K562 (cell line): ENCODE data around the gene NABP1. TPM values are rescaled to one million over a fixed set of nuclear protein-coding genes. Genes with fewer than 3 reads are reported as not detected.

Experiments used
- ATAC-seq: fragments of 200-7000 bp; cut with Tn5 transposase; 3 replicates; pipeline ENCODE4 v1.9.1; 2020; ENCODE audit warnings: moderate library complexity
- BruUV-seq: library from RNA; stranded (reverse); fragments of 400-500 nt; replicated peaks from 2 replicates; lab custom pipeline; 2021; lab: Mats Ljungman, UMichigan
- CTCF ChIA-PET: fragments of 300-600 bp; formaldehyde crosslinking; extraction: SDS; loops from one replicate; lab custom pipeline; 2021; ENCODE audit warnings: low intra/inter-chr PET ratio; lab: Yijun Ruan, JAX
- POLR2A ChIA-PET: fragments of 300-600, 350-650 bp; sonication (Branson Sonifier 250); formaldehyde crosslinking; extraction: SDS; loops from one replicate; lab custom pipeline; 2021; ENCODE audit warnings: antibody characterized with exemption, inconsistent platforms; lab: Yijun Ruan, JAX
- DNase-seq, 4 experiments: peaks; one replicate each; pipeline versions ENCODE4 v3.0.0 to v3.0.0-alpha.2; 2011 to 2018; ENCODE audit warnings: low spot score in 3 of 4, mixed read lengths in 3 of 4; ENCODE audit errors: extremely low read depth in 1 of 4
- FAIRE-seq: peaks from 2 replicates; lab custom pipeline; 2011; peaks lifted over from hg19 to GRCh38; lab: Jason Lieb, UNC
- H2AFZ ChIP-seq: 2 replicates; pipeline ENCODE4 v1.6.0; 2011; ENCODE audit warnings: low read depth, low read length, control low read depth, inconsistent platforms
- H3K27ac ChIP-seq: fragments of 200-600 bp; 3 replicates; pipeline ENCODE4 v1.8.0; 2011; ENCODE audit warnings: low read depth, mild to moderate bottlenecking, control low read depth, inconsistent platforms, low read length, moderate library complexity, mixed read lengths; ENCODE audit errors: extremely low read depth
- H3K27me3 ChIP-seq, 2 experiments: fragments of 300-600 bp in 1 of 2; 2 replicates in 1 of 2; 3 replicates in 1 of 2; pipeline versions ENCODE4 v1.6.0 to v1.8.0; 2011; ENCODE audit warnings: inconsistent platforms in 2 of 2, low read length in 2 of 2, mild to moderate bottlenecking in 1 of 2, mixed read lengths in 1 of 2, moderate library complexity in 1 of 2; ENCODE audit not compliant: control insufficient read depth in 2 of 2, insufficient read depth in 2 of 2
- H3K36me3 ChIP-seq: fragments of 300-600 bp; 3 replicates; pipeline ENCODE4 v1.8.0; 2011; ENCODE audit warnings: mild to moderate bottlenecking, low read length, inconsistent platforms; ENCODE audit not compliant: control insufficient read depth, insufficient read depth
- H3K4me1 ChIP-seq, 2 experiments: fragments of 200-600 bp in 1 of 2; replicated peaks in 1 of 2; 2 replicates in 1 of 2; 3 replicates in 1 of 2; pipeline versions ENCODE4 v1.5.1 to v1.8.0; 2011; ENCODE audit warnings: inconsistent platforms in 2 of 2, low read length in 2 of 2, mild to moderate bottlenecking in 1 of 2, mixed read lengths in 1 of 2, moderate library complexity in 1 of 2; ENCODE audit not compliant: control insufficient read depth in 2 of 2, insufficient read depth in 2 of 2
- H3K4me2 ChIP-seq: 2 replicates; pipeline ENCODE4 v1.6.1; 2011; ENCODE audit warnings: low read length, control low read depth, inconsistent platforms, mixed read lengths; ENCODE audit not compliant: insufficient read depth
- H3K4me3 ChIP-seq: fragments of 200-600 bp; sonication (generic), shearing (Covaris generic); 2 replicates; pipeline ENCODE4 v1.5.1; 2016; ENCODE audit warnings: control low read depth, inconsistent platforms
- H3K79me2 ChIP-seq: fragments of 200-600 bp; 3 replicates; pipeline ENCODE4 v1.8.0; 2011; ENCODE audit warnings: low read length, inconsistent platforms; ENCODE audit not compliant: control insufficient read depth, insufficient read depth
- H3K9ac ChIP-seq, 2 experiments: 2 replicates each; pipeline versions ENCODE4 v1.6.0 to v1.6.1; 2011; ENCODE audit warnings: low read depth in 2 of 2, low read length in 2 of 2, control low read depth in 1 of 2, inconsistent platforms in 1 of 2, mild to moderate bottlenecking in 1 of 2, mixed read lengths in 1 of 2; ENCODE audit not compliant: insufficient read depth in 1 of 2
- H3K9me1 ChIP-seq: one replicate; pipeline ENCODE4 v1.6.0; 2011; ENCODE audit warnings: inconsistent platforms, mild to moderate bottlenecking, low read length, moderate library complexity; ENCODE audit not compliant: control insufficient read depth, insufficient read depth
- H3K9me3 ChIP-seq: replicated peaks from 2 replicates; pipeline ENCODE4 v1.5.1; 2011; ENCODE audit warnings: low read depth, low read length, inconsistent platforms; ENCODE audit not compliant: control insufficient read depth, insufficient read depth
- H4K20me1 ChIP-seq: replicated peaks from 2 replicates; pipeline ENCODE4 v1.6.1; 2011; ENCODE audit warnings: low read length, inconsistent platforms, mixed read lengths; ENCODE audit not compliant: control insufficient read depth, insufficient read depth
- ELF4 ChIP-seq: fragments of 450-650 bp; formaldehyde crosslinking; IDR thresholded peaks from 2 replicates; pipeline ENCODE4 v1.4.0; 2022; ENCODE audit warnings: missing genetic modification characterization
- ETV6 ChIP-seq, 3 experiments: fragments of 150-350 bp in 1 of 3; sonication (generic) in 1 of 3; formaldehyde crosslinking in 1 of 3; IDR thresholded peaks; 2 replicates each; pipeline versions ENCODE4 v1.6.1 to v1.8.0; 2014 to 2022; ENCODE audit warnings: borderline replicate concordance in 2 of 3, low read depth in 2 of 3, antibody characterized with exemption in 1 of 3, low read length in 1 of 3, mild to moderate bottlenecking in 1 of 3, missing genetic modification reagents in 1 of 3
- MCM5 ChIP-seq: fragments of 450-650 bp; IDR thresholded peaks from 2 replicates; pipeline ENCODE4 v1.6.1; 2016; ENCODE audit warnings: low read depth
- POLR2B ChIP-seq: fragments of 450-650 bp; IDR thresholded peaks from 2 replicates; pipeline ENCODE4 v1.6.1; 2018; ENCODE audit warnings: low read depth; ENCODE audit not compliant: partially characterized antibody
- RBBP5 ChIP-seq: fragments of 200-600 bp; sonication (generic); IDR thresholded peaks from 2 replicates; pipeline ENCODE4 v1.6.1; 2012; ENCODE audit warnings: borderline replicate concordance, mild to moderate bottlenecking, low read length, control low read depth, inconsistent platforms; ENCODE audit not compliant: insufficient read depth, poor library complexity, severe bottlenecking
- SPI1 ChIP-seq: IDR thresholded peaks from 2 replicates; pipeline ENCODE4 v1.6.1; 2011; ENCODE audit warnings: low read depth, low read length, control low read depth, borderline replicate concordance
- STAT5A ChIP-seq: IDR thresholded peaks from 2 replicates; pipeline ENCODE4 v1.6.1; 2012; ENCODE audit warnings: low read length, inconsistent platforms, borderline replicate concordance
- SUPT5H ChIP-seq: fragments of 450-650 bp; IDR thresholded peaks from 2 replicates; pipeline ENCODE4 v1.6.1; 2016
- TRIM28 ChIP-seq: fragments of 450-650 bp; IDR thresholded peaks from 2 replicates; pipeline ENCODE4 v1.6.1; 2017
- ZBTB9 ChIP-seq: fragments of 450-650 bp; formaldehyde crosslinking; IDR thresholded peaks from 2 replicates; pipeline ENCODE4 v1.4.0; 2020; ENCODE audit warnings: mild to moderate bottlenecking, moderate library complexity
- ZNF347 ChIP-seq: fragments of 450-650 bp; formaldehyde crosslinking; IDR thresholded peaks from 2 replicates; pipeline ENCODE4 v1.4.0; 2020; ENCODE audit warnings: low read depth, mild to moderate bottlenecking, moderate library complexity
- WGBS: fragments of 100-300 bp; shearing (Covaris generic); methylation state at CpG from one replicate; pipeline ENCODE4 v1.1.6; 2016; ENCODE audit warnings: low coverage, mixed read lengths; ENCODE audit not compliant: insufficient coverage; ENCODE audit errors: missing lambda C conversion rate; 5-methylcytosine and 5-hydroxymethylcytosine counted together
- in situ Hi-C: fragments of 300-500 bp; cut with MboI; formaldehyde crosslinking; loops from 4 replicates; pipeline ENCODE4 v1.15.0; 2018; ENCODE audit warnings: inconsistent platforms, mixed read lengths
- intact Hi-C: fragments of 100-400 bp; cut with micrococcal nuclease; formaldehyde crosslinking; loops from 2 replicates; pipeline ENCODE4 v1.14.2; 2022
- polyA plus RNA-seq, 8 experiments: library from polyadenylated mRNA; depleted of rRNA in 4 of 8; stranded (reverse) in 5 of 8; unstranded in 3 of 8; fragments of >200 nt; fragmentation: Nextera tagmentation in 2 of 8; fragmentation: Illumina TruSeq in 1 of 8; extraction: Ambion mirVana in 2 of 8; extraction: Trizol in 1 of 8; gene quantifications; 2 replicates each; pipeline versions ENCODE4 v1.2.1 to v1.2.3, GENCODE V29; 2011 to 2014; ENCODE audit warnings: inconsistent platforms in 1 of 8, missing spikeins in 1 of 8
- total RNA-seq, 7 experiments: library from RNA; depleted of rRNA in 6 of 7; stranded (reverse); fragments of >200 nt in 6 of 7; fragmentation: Illumina TruSeq in 2 of 7; extraction: Trizol in 2 of 7; gene quantifications; 2 replicates each; pipeline versions ENCODE4 v1.2.1 to v1.2.3, GENCODE V29; 2011 to 2021; ENCODE audit warnings: low replicate concordance in 1 of 7
- TF ChIP-seq, protein P1 (sequence below): fragments of 450-650 bp; IDR thresholded peaks from 2 replicates; pipeline ENCODE4 v1.6.1; 2018; ENCODE audit warnings: mild to moderate bottlenecking, low read depth; ENCODE audit not compliant: partially characterized antibody
- TF ChIP-seq, protein P2 (sequence below): sonication (generic); formaldehyde crosslinking; IDR thresholded peaks from 2 replicates; pipeline ENCODE4 v1.4.0; 2020; ENCODE audit warnings: mild to moderate bottlenecking, missing genetic modification reagents

The NABP1 gene
- total and polyA plus RNA-seq, 9 of the 15 experiments (the other 6 are each of a cell fraction or from before 2014, with no cell fraction given), result 12.8 to 44.0 (median 20.2) TPM

- Histone ChIP-seq H3K4me2 (peak overlapping the region; percentile 90), H3K4me3 (peak overlapping the region; percentile 64), H3K9me1 (no peaks in the 10 kb centered on the region), H3K79me2 (peaks cover 64% of the 10 kb centered on the region), H4K20me1 (no peaks in the 10 kb centered on the region), H3K36me3 (peaks cover 42% of the 10 kb centered on the region), H3K9me3 (no peaks in the 10 kb centered on the region), H2AFZ (no peak overlapping the region), H3K4me1 (peaks cover 6 to 21% of the 10 kb centered on the region in 2 experiments), H3K27ac (peak overlapping the region; percentile 92), H3K9ac (peak overlapping the region in 1 of 2 experiments; percentile 88; a peak in 2 of 4 replicates), H3K27me3 (no peaks in the 10 kb centered on the region)
- BruUV-seq, result no TSS peak
- ATAC-seq, result peak; percentile 67
- CTCF ChIA-PET, result no interaction called here
- intact Hi-C loops (no loop called here), in situ Hi-C loops (loop anchor here (5.0 kb wide), 1 partner anchor 113 kb away; no protein-coding TSS in a partner anchor)
- FAIRE-seq, result peak; percentile 82
- peak in 1 of 4 experiments; percentile 69 for DNase-seq
- 15% methylated on average over 4 of the region's 4 CpGs for WGBS
- POLR2A ChIA-PET, result interaction anchor here (0.6 to 4.8 kb wide), 14 partner anchors 9 to 426 kb away, joined by 3 to 23 read pairs (median 5); no protein-coding TSS in a partner anchor
- TF ChIP-seq STAT5A (no peak), POLR2B (peak; percentile 15), ETV6 (IDR thresholded peaks at IDR 0.05; ENCODE audit: borderline replicate concordance in 1 of 2, low read depth in 2 of 2, low read length in 1 of 2) (peak in 1 of 2 experiments; percentile 67; a peak in 1 of 4 replicates), ETV6 (CRISPR knock-in tag; IDR thresholded peaks at IDR 0.05; ENCODE audit: borderline replicate concordance) (no peak), ZBTB9 (CRISPR knock-in tag) (no peak), ELF4 (no peak), SPI1 (peak; percentile 55; the same call in 1 of the 2 replicates), RBBP5 (no peak), ZNF347 (no peak), SUPT5H (peak; percentile 35; the same call in 1 of the 2 replicates), TRIM28 (no peak), MCM5 (no peak)
- TF ChIP-seq, protein P1, sequence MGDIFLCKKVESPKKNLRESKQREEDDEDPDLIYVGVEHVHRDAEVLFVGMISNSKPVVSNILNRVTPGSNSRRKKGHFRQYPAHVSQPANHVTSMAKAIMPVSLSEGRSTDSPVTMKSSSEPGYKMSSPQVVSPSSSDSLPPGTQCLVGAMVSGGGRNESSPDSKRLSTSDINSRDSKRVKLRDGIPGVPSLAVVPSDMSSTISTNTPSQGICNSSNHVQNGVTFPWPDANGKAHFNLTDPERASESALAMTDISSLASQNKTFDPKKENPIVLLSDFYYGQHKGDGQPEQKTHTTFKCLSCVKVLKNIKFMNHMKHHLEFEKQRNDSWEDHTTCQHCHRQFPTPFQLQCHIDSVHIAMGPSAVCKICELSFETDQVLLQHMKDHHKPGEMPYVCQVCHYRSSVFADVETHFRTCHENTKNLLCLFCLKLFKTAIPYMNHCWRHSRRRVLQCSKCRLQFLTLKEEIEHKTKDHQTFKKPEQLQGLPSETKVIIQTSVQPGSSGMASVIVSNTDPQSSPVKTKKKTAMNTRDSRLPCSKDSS, result no peak
- TF ChIP-seq, protein P2, sequence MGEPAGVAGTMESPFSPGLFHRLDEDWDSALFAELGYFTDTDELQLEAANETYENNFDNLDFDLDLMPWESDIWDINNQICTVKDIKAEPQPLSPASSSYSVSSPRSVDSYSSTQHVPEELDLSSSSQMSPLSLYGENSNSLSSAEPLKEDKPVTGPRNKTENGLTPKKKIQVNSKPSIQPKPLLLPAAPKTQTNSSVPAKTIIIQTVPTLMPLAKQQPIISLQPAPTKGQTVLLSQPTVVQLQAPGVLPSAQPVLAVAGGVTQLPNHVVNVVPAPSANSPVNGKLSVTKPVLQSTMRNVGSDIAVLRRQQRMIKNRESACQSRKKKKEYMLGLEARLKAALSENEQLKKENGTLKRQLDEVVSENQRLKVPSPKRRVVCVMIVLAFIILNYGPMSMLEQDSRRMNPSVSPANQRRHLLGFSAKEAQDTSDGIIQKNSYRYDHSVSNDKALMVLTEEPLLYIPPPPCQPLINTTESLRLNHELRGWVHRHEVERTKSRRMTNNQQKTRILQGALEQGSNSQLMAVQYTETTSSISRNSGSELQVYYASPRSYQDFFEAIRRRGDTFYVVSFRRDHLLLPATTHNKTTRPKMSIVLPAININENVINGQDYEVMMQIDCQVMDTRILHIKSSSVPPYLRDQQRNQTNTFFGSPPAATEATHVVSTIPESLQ, result no peak
Measured at GRCh38 chr2:191679818-191680600, 2.1 kb downstream of the NABP1 start.
